Astrocyte (in vitro differentiated cells and primary cell): ENCODE data around the gene ELMOD3.

Experiments
- EZH2 ChIP-seq: IDR thresholded peaks from 2 replicates; pipeline ENCODE4 v1.6.1; 2012; ENCODE audit warnings: mild to moderate bottlenecking, low read length, inconsistent platforms; ENCODE audit not compliant: insufficient read depth
- TF ChIP-seq, protein P1 (sequence below): IDR thresholded peaks from 2 replicates; pipeline ENCODE4 v1.5.1; 2011; ENCODE audit warnings: low read depth, mild to moderate bottlenecking, inconsistent platforms, low read length, moderate library complexity; ENCODE audit not compliant: insufficient read depth

DNA sequence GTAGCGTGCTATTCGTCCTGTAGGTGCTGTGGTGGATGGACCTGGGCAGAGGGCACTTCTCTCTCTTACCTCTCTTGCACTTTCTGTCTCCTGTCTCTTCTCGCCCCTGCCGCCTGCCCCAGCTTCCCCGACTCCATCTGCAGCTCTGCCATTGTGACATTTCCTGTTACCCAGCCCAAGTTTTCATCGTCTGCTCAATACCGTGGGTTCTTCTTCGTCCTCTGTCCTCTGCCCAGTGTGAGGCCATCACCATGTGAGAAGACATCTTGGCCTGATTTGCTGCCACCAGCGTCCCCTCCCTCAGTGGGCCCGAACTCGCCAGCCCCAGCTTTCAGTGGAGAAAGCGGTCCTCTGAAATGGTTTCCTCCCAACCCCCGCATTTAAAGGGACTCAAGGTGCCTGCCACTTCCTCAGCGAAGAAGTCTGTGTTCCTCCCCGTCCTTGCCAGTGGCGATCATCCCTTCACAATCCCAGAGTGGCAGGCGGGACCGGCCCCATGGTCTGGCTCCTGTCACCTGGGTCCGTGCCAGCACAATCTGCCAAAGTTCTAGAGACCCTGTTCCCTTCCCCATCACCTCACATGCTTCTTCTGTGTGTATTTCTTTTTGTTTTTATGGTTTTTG lies 44.8 kb upstream of the ELMOD3 start:
- TF ChIP-seq EZH2, result no peak
- TF ChIP-seq, protein P1, sequence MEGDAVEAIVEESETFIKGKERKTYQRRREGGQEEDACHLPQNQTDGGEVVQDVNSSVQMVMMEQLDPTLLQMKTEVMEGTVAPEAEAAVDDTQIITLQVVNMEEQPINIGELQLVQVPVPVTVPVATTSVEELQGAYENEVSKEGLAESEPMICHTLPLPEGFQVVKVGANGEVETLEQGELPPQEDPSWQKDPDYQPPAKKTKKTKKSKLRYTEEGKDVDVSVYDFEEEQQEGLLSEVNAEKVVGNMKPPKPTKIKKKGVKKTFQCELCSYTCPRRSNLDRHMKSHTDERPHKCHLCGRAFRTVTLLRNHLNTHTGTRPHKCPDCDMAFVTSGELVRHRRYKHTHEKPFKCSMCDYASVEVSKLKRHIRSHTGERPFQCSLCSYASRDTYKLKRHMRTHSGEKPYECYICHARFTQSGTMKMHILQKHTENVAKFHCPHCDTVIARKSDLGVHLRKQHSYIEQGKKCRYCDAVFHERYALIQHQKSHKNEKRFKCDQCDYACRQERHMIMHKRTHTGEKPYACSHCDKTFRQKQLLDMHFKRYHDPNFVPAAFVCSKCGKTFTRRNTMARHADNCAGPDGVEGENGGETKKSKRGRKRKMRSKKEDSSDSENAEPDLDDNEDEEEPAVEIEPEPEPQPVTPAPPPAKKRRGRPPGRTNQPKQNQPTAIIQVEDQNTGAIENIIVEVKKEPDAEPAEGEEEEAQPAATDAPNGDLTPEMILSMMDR, result no peak
